Neuronal stem cell (in vitro differentiated cells): ENCODE measurements around the gene C1QTNF1.
"Not testable (repeated sequence)": the region's sequence is repeated elsewhere in the genome, so short reads cannot be mapped to it uniquely, and the experiment has no call there.

Experiments
- DNase-seq: peaks from one replicate; pipeline ENCODE4 v3.0.0-alpha.2; 2013; ENCODE audit warnings: low spot score
- H2AFZ ChIP-seq: one replicate; pipeline ENCODE4 v1.6.1; 2013; ENCODE audit warnings: mild to moderate bottlenecking, low read length, inconsistent platforms
- H2AK5ac ChIP-seq: 2 replicates; pipeline ENCODE4 v1.6.1; 2013; ENCODE audit warnings: low read depth, mild to moderate bottlenecking, inconsistent platforms, low read length, moderate library complexity, mixed read lengths
- H2BK120ac ChIP-seq: 2 replicates; pipeline ENCODE4 v1.6.1; 2013; ENCODE audit warnings: low read depth, mild to moderate bottlenecking, inconsistent platforms, low read length, moderate library complexity, mixed read lengths
- H2BK12ac ChIP-seq: one replicate; pipeline ENCODE4 v1.6.1; 2013; ENCODE audit warnings: low read length, inconsistent platforms
- H2BK15ac ChIP-seq: 2 replicates; pipeline ENCODE4 v1.6.1; 2013; ENCODE audit warnings: mild to moderate bottlenecking, low read length, inconsistent platforms, mixed read lengths
- H2BK5ac ChIP-seq: one replicate; pipeline ENCODE4 v1.6.1; 2013; ENCODE audit warnings: inconsistent platforms, mild to moderate bottlenecking, low read length, moderate library complexity
- H3K14ac ChIP-seq: one replicate; pipeline ENCODE4 v1.6.1; 2013; ENCODE audit warnings: low read length, inconsistent platforms
- H3K18ac ChIP-seq: 2 replicates; pipeline ENCODE4 v1.6.1; 2013; ENCODE audit warnings: low read length, inconsistent platforms
- H3K23ac ChIP-seq: 2 replicates; pipeline ENCODE4 v1.6.1; 2013; ENCODE audit warnings: low read depth, mild to moderate bottlenecking, mixed read lengths, low read length, inconsistent platforms; ENCODE audit not compliant: poor library complexity
- H3K27ac ChIP-seq: replicated peaks from 3 replicates; pipeline ENCODE4 v1.5.1; 2013; ENCODE audit warnings: low read length, inconsistent platforms
- H3K27me3 ChIP-seq, 3 experiments: 2 replicates each; pipeline ENCODE4 v1.6.1; 2013; ENCODE audit warnings: low read length in 3 of 3, mild to moderate bottlenecking in 2 of 3, inconsistent platforms in 1 of 3, low read depth in 1 of 3, mixed read lengths in 1 of 3, moderate library complexity in 1 of 3; ENCODE audit not compliant: control insufficient read depth in 3 of 3, insufficient read depth in 3 of 3
- H3K36me3 ChIP-seq, 2 donors: replicated peaks in 1 of 2; 2 replicates each; pipeline ENCODE4 v1.6.1; 2013; ENCODE audit warnings: low read length in 2 of 2; ENCODE audit not compliant: control insufficient read depth in 2 of 2, insufficient read depth in 2 of 2
- H3K4ac ChIP-seq: 2 replicates; pipeline ENCODE4 v1.6.1; 2013; ENCODE audit warnings: inconsistent platforms, mild to moderate bottlenecking, low read length, moderate library complexity
- H3K4me1 ChIP-seq, 2 donors: 1 replicate in 1 of 2; 2 replicates in 1 of 2; pipeline ENCODE4 v1.6.1; 2013; ENCODE audit warnings: low read length in 2 of 2, low read depth in 1 of 2; ENCODE audit not compliant: control insufficient read depth in 2 of 2, insufficient read depth in 1 of 2
- H3K4me2 ChIP-seq: one replicate; pipeline ENCODE4 v1.6.1; 2013; ENCODE audit warnings: mild to moderate bottlenecking, low read length, inconsistent platforms; ENCODE audit not compliant: insufficient read depth, poor library complexity, severe bottlenecking
- H3K4me3 ChIP-seq, 2 donors: 2 replicates each; pipeline ENCODE4 v1.5.1; 2013; ENCODE audit warnings: low read length in 2 of 2, mild to moderate bottlenecking in 2 of 2, inconsistent platforms in 1 of 2, moderate library complexity in 1 of 2
- H3K79me1 ChIP-seq: one replicate; pipeline ENCODE4 v1.6.1; 2013; ENCODE audit warnings: low read depth, mild to moderate bottlenecking, inconsistent platforms, low read length, moderate library complexity
- H3K9ac ChIP-seq: one replicate; pipeline ENCODE4 v1.6.1; 2013; ENCODE audit warnings: mild to moderate bottlenecking, low read depth, low read length, inconsistent platforms; ENCODE audit not compliant: poor library complexity
- H3K9me3 ChIP-seq, 2 donors: replicated peaks in 1 of 2; 2 replicates each; pipeline versions ENCODE3 to v1.6.1; 2013; ENCODE audit warnings: low read length in 2 of 2, mild to moderate bottlenecking in 2 of 2, inconsistent platforms in 1 of 2, low read depth in 1 of 2, mixed read lengths in 1 of 2, moderate library complexity in 1 of 2; ENCODE audit not compliant: control insufficient read depth in 2 of 2, insufficient read depth in 1 of 2
- H4K8ac ChIP-seq: one replicate; pipeline ENCODE4 v1.6.1; 2013; ENCODE audit warnings: low read depth, mild to moderate bottlenecking, inconsistent platforms, low read length, moderate library complexity
- H4K91ac ChIP-seq: one replicate; pipeline ENCODE4 v1.6.1; 2013; ENCODE audit warnings: low read length, low read depth, mild to moderate bottlenecking, inconsistent platforms; ENCODE audit not compliant: poor library complexity
- WGBS, 2 donors: extraction: QIAGEN DNeasy Blood & Tissue Kit; methylation state at CpG; one replicate each; pipeline ENCODE4 v1.1.7; 2013; ENCODE audit warnings: missing lambda C conversion rate in 2 of 2, mixed read lengths in 1 of 2; ENCODE audit not compliant: insufficient read length in 2 of 2, insufficient replicate concordance in 1 of 2; ENCODE audit errors: extremely low coverage in 2 of 2; 5-methylcytosine and 5-hydroxymethylcytosine counted together

Gene C1QTNF1

DNA sequence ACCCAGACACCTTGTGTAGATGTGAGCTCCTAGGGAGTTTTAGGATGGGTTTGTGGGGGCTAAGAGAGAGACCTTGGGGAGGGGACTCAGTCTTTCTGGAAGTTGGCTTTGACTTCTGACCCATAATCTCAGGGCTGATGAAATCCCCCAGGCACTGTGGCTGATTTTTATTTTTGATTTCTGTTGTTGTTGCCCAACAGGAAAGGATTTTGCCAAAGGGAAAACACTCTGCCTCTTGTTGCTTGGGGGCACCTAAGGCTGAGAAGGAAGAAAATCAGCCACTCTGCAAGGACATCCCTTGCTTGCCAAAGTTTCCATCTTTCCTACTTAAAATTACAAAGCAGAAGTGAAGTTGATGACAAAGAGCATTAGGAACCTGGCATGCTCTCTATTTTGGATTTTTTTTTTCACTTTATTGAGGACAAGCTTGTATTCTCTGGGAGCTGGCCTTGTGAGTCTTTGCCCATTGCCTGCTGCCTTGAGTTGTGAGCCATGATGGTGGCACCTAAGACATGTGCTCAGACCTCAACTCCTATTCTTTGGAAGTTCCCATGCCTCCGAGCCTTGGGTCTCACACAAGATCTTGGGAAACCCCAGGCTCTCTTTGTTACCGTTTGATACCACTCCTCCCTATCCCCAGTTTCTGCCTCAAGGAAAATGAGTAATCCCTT is 3.2 kb upstream of the C1QTNF1 start:
- H2BK5ac ChIP-seq = no peak overlapping the region
- H3K23ac ChIP-seq = no peak overlapping the region
- no peak overlapping the region for H2BK120ac ChIP-seq
- no peak overlapping the region for H2BK12ac ChIP-seq
- H3K27me3 ChIP-seq = peaks cover 0 to 73% (median 15%) of the 10 kb centered on the region in 3 experiments
- no peaks in the 10 kb centered on the region for H3K9me3 ChIP-seq
- WGBS, 2 donors = no CpG with 5 or more reads among the region's 2 CpGs
- H3K79me1 ChIP-seq = no peaks in the 10 kb centered on the region
- H3K4me2 ChIP-seq = no peak overlapping the region
- no peak overlapping the region for H3K27ac ChIP-seq
- H2AK5ac ChIP-seq = no peak overlapping the region
- H4K8ac ChIP-seq = no peak overlapping the region
- no peak overlapping the region for H3K18ac ChIP-seq
- H3K4me1 ChIP-seq = peaks cover 5 to 7% of the 10 kb centered on the region in 2 donors
- DNase-seq = no peak
- H2BK15ac ChIP-seq = no peak overlapping the region
- H4K91ac ChIP-seq = no peak overlapping the region
- no peaks in the 10 kb centered on the region for H3K36me3 ChIP-seq
- H3K14ac ChIP-seq = no peak overlapping the region
- H3K4me3 ChIP-seq = no peak overlapping the region
- H2AFZ ChIP-seq = no peak overlapping the region
- H3K4ac ChIP-seq = no peak overlapping the region
- no peak overlapping the region for H3K9ac ChIP-seq

DNA sequence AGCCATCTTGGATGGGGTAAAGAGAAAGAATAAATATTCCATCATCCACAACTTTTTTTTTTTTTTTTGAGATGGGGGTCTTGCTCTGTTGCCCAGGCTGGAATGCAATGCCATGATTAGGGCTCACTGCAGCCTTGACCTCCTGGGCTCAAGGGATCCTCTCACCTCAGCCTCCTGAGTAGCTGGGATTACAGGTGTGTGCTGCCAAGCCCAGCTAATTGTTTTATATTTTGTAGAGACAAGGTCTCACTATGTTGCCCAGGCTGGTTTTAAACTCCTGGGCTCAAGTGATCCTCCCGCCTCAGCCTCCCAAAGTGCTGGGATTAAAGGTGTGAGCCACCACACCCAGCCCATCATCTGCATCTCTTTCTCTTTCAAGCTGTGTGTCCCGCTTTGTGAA is 2.0 kb upstream of the C1QTNF1 start:
- not testable (repeated sequence) for H3K9ac ChIP-seq, DNase-seq, H3K36me3 ChIP-seq, H3K9me3 ChIP-seq, H3K23ac ChIP-seq, H2BK15ac ChIP-seq, H3K18ac ChIP-seq, H3K14ac ChIP-seq, H2BK120ac ChIP-seq, H2AFZ ChIP-seq, H4K91ac ChIP-seq, H3K27ac ChIP-seq, H2BK12ac ChIP-seq, H2AK5ac ChIP-seq, H3K4me2 ChIP-seq, H3K4me3 ChIP-seq, H3K4ac ChIP-seq, H4K8ac ChIP-seq, H3K79me1 ChIP-seq, H2BK5ac ChIP-seq
- WGBS, 2 donors = no CpG with 5 or more reads among the region's 2 CpGs
- Histone ChIP-seq H3K27me3 (peaks cover 0 to 84% (median 15%) of the 10 kb centered on the region in 3 experiments), H3K4me1 (peaks cover 5 to 10% of the 10 kb centered on the region in 2 donors)

DNA sequence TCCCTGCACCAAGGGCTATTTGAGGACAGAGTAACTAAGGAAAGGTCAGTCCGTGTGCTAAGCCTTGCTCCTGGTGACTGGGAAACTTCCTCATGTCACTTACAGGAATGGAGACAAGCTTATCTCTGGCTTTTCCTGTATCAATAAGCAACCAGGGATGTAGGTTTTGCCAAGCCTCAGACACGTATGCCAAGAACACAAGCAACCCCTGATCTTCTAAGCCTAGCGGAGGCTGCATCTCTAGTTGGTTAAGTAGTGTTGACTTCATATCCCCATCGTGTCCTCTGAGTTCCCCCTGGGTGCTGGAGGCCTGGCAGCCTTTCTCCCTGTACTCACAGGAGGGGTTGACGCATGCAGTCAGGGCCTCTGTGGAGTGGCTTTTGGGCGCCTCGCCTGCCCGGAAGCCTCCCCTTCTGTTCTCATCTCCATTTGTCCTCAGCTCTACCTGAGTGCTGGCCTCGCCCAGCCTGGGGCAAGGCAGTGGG is 1.4 kb upstream of the C1QTNF1 start:
- no peak overlapping the region for H2BK12ac ChIP-seq
- peaks cover 5 to 10% of the 10 kb centered on the region in 2 donors for H3K4me1 ChIP-seq
- no peak overlapping the region for H2BK5ac ChIP-seq
- H3K4me3 ChIP-seq = no peak overlapping the region
- peak overlapping the region; percentile 9 for H2AK5ac ChIP-seq
- no peaks in the 10 kb centered on the region for H3K36me3 ChIP-seq
- no peak overlapping the region for H3K18ac ChIP-seq
- H2BK120ac ChIP-seq = no peak overlapping the region
- no peak overlapping the region for H3K14ac ChIP-seq
- H3K4me2 ChIP-seq = no peak overlapping the region
- no peak overlapping the region for H3K27ac ChIP-seq
- no peak overlapping the region for H3K23ac ChIP-seq
- H2AFZ ChIP-seq = no peak overlapping the region
- H2BK15ac ChIP-seq = no peak overlapping the region
- no peaks in the 10 kb centered on the region for H3K79me1 ChIP-seq
- H3K4ac ChIP-seq = no peak overlapping the region
- no peak for DNase-seq
- no CpG with 5 or more reads among the region's 9 CpGs for WGBS, 2 donors
- no peaks in the 10 kb centered on the region for H3K9me3 ChIP-seq
- H3K27me3 ChIP-seq = peaks cover 0 to 90% (median 15%) of the 10 kb centered on the region in 3 experiments
- no peak overlapping the region for H4K91ac ChIP-seq
- H4K8ac ChIP-seq = no peak overlapping the region
- H3K9ac ChIP-seq = no peak overlapping the region

GRCh38 chr17:79023180-79023705 is 726 bp upstream of the C1QTNF1 start:
- no peak overlapping the region for H3K27ac ChIP-seq
- no peak overlapping the region for H4K91ac ChIP-seq
- H3K23ac ChIP-seq = no peak overlapping the region
- H2BK15ac ChIP-seq = peak overlapping the region; percentile 41
- H3K9me3 ChIP-seq = no peaks in the 10 kb centered on the region
- peaks cover 0 to 97% (median 15%) of the 10 kb centered on the region in 3 experiments for H3K27me3 ChIP-seq
- H3K18ac ChIP-seq = no peak overlapping the region
- peaks cover 5 to 10% of the 10 kb centered on the region in 2 donors for H3K4me1 ChIP-seq
- no peak overlapping the region for H3K4me3 ChIP-seq
- no peaks in the 10 kb centered on the region for H3K36me3 ChIP-seq
- no peaks in the 10 kb centered on the region for H3K79me1 ChIP-seq
- no peak overlapping the region for H4K8ac ChIP-seq
- peak overlapping the region; percentile 91 for H3K9ac ChIP-seq
- no peak overlapping the region for H2BK120ac ChIP-seq
- H2AK5ac ChIP-seq = no peak overlapping the region
- H2BK12ac ChIP-seq = no peak overlapping the region
- no peak for DNase-seq
- H2BK5ac ChIP-seq = no peak overlapping the region
- H3K14ac ChIP-seq = no peak overlapping the region
- WGBS, 2 donors = no CpG with 5 or more reads among the region's 12 CpGs
- H3K4ac ChIP-seq = no peak overlapping the region
- H3K4me2 ChIP-seq = peak overlapping the region; percentile 99
- H2AFZ ChIP-seq = peak overlapping the region; percentile 97
